Measurements from ENCODE around the gene DIP2B. TPM values are rescaled to one million over a fixed set of nuclear protein-coding genes. Genes with fewer than 3 reads are reported as not detected.
"Not testable (repeated sequence)": the region's sequence is repeated elsewhere in the genome, so short reads cannot be mapped to it uniquely, and the experiment has no call there.

Gene DIP2B
- total RNA-seq, 5 donors from 2014 or later (not counting 1 experiment from before 2014, with no cell fraction given) = 27.5 to 46.0 (median 29.6) TPM

DNA sequence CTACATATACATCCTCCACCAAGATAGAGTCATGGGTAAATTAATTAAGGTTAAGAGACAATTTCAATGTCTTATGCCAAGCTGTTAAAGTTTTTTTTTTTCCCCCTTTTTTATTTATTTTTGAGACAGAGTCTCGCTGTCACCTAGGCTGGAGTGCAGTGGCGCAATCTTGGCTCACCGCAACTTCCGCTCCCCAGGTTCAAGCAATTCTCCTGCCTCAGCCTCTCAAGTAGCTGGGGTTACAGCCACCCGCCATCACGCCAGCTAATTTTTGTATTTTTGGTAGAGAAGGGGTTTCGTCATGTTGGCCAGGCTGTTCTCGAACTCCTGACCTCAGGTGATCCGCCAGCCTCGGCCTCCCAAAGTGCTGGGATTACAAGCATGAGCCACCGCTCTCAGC is 38.4 kb downstream of the DIP2B start:
- POLR2A ChIA-PET; ATAC-seq (replicated peaks in 1 of 4); H3K4me3 ChIP-seq (ENCODE audit: control insufficient read depth in 1 of 2, extremely low read depth in 1 of 2, low read length in 1 of 2); H3K4me3 Mint-ChIP-seq; H3K9me3 Mint-ChIP-seq; H3K4me1 ChIP-seq (ENCODE audit: control insufficient read depth in 1 of 2, extremely low read depth in 1 of 2, insufficient read depth in 2 of 2, low read length in 2 of 2); H3K27ac Mint-ChIP-seq; H3K9me3 ChIP-seq; H3K27me3 Mint-ChIP-seq; H3K36me3 Mint-ChIP-seq; H3K27me3 ChIP-seq (replicated peaks in 1 of 2; ENCODE audit: control insufficient read depth in 2 of 2, extremely low read depth in 1 of 2, insufficient read depth in 2 of 2, low read length in 1 of 2); H3K27ac ChIP-seq (ENCODE audit: low read length); H3K36me3 ChIP-seq (ENCODE audit: control insufficient read depth in 2 of 2, extremely low read depth in 1 of 2, insufficient read depth in 1 of 2, low read length in 1 of 2); DNase-seq: not testable (repeated sequence)
- CTCF ChIA-PET = interaction anchor here in 1 of 2 donors (0.7 kb wide), 1 partner anchor 20 kb away, joined by 3 read pairs; no protein-coding TSS in a partner anchor
- 73% methylated on average over 4 of the region's 11 CpGs for WGBS (ENCODE audit: insufficient coverage)
- peaks cover 32 to 42% (median 39%) of the 10 kb centered on the region in 3 donors for H3K4me1 Mint-ChIP-seq

GRCh38 chr12:50545213-50545612 is 40.4 kb downstream of the DIP2B start:
- WGBS (ENCODE audit: insufficient coverage) = 95% methylated on average over 4 of the region's 5 CpGs
- H3K9me3 Mint-ChIP-seq = no peaks in the 10 kb centered on the region

DNA sequence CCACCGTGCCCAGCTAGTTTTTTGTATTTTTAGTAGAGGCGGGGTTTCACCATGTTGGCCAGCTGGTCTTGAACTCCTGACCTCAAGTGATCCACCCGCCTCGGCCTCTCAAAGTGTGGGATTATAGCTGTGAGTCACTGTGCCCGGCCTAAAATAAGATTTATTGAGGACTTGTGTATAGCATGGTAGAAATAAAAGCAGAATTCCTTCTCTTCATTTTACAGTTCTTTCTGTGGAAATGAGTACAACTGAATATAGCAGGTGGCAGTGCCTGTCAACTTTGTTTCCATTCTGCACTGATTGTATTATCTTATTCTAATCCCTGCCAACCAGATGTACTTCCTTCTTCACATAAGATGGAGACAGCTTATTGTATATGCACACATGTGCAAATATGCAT is 41.0 kb downstream of the DIP2B start:
- H3K36me3 Mint-ChIP-seq = peaks cover 4% of the 10 kb centered on the region
- no peak for DNase-seq
- 100% methylated on average over 1 of the region's 5 CpGs for WGBS (ENCODE audit: insufficient coverage)
- H3K27ac Mint-ChIP-seq = peak overlapping the region in 1 of 2 donors; percentile 52
- peaks cover 2% of the 10 kb centered on the region in 2 experiments for H3K4me1 ChIP-seq (ENCODE audit: control insufficient read depth in 1 of 2, extremely low read depth in 1 of 2, insufficient read depth in 2 of 2, low read length in 2 of 2)
- H3K9me3 Mint-ChIP-seq = no peaks in the 10 kb centered on the region
- H3K36me3 ChIP-seq (ENCODE audit: control insufficient read depth in 2 of 2, extremely low read depth in 1 of 2, insufficient read depth in 1 of 2, low read length in 1 of 2) = no peaks in the 10 kb centered on the region
- no peak overlapping the region for H3K4me3 ChIP-seq (ENCODE audit: control insufficient read depth in 1 of 2, extremely low read depth in 1 of 2, low read length in 1 of 2)
- no peak overlapping the region for H3K27ac ChIP-seq (ENCODE audit: low read length)
- no peaks in the 10 kb centered on the region for H3K27me3 Mint-ChIP-seq
- peaks cover 39 to 43% (median 42%) of the 10 kb centered on the region in 3 donors for H3K4me1 Mint-ChIP-seq
- ChIA-PET CTCF (interaction anchor here in 1 of 2 donors (0.7 kb wide), 1 partner anchor 31 kb away, joined by 6 read pairs; no protein-coding TSS in a partner anchor), POLR2A (interaction anchor here in 1 of 2 donors (0.6 kb wide), 1 partner anchor 29 kb away, joined by 5 read pairs; no protein-coding TSS in a partner anchor)
- ATAC-seq (replicated peaks in 1 of 4) = no peak
- H3K27me3 ChIP-seq (replicated peaks in 1 of 2; ENCODE audit: control insufficient read depth in 2 of 2, extremely low read depth in 1 of 2, insufficient read depth in 2 of 2, low read length in 1 of 2) = no peaks in the 10 kb centered on the region
- H3K4me3 Mint-ChIP-seq = no peak overlapping the region
- no peaks in the 10 kb centered on the region for H3K9me3 ChIP-seq

More at GRCh38 chr12:50545213-50545612, 40.4 kb downstream of the DIP2B start:
- ChIA-PET CTCF (interaction anchor here (0.6 to 0.7 kb wide), 2 partner anchors 32 to 47 kb away, joined by 3 to 6 read pairs; no protein-coding TSS in a partner anchor), POLR2A (interaction anchor here in 1 of 2 donors (0.7 kb wide), 1 partner anchor 25 kb away, joined by 6 read pairs; no protein-coding TSS in a partner anchor)
- H3K4me3 ChIP-seq (ENCODE audit: control insufficient read depth in 1 of 2, extremely low read depth in 1 of 2, low read length in 1 of 2) = no peak overlapping the region
- Mint-ChIP-seq H3K27ac (no peak overlapping the region), H3K4me3 (no peak overlapping the region), H3K36me3 (peaks cover 4% of the 10 kb centered on the region), H3K4me1 (peaks cover 34 to 40% (median 37%) of the 10 kb centered on the region in 3 donors), H3K27me3 (no peaks in the 10 kb centered on the region)
- H3K27me3 ChIP-seq (replicated peaks in 1 of 2; ENCODE audit: control insufficient read depth in 2 of 2, extremely low read depth in 1 of 2, insufficient read depth in 2 of 2, low read length in 1 of 2) = no peaks in the 10 kb centered on the region
- ATAC-seq (replicated peaks in 1 of 4) = no peak
- H3K9me3 ChIP-seq = no peaks in the 10 kb centered on the region
- peaks cover 2% of the 10 kb centered on the region in 2 experiments for H3K4me1 ChIP-seq (ENCODE audit: control insufficient read depth in 1 of 2, extremely low read depth in 1 of 2, insufficient read depth in 2 of 2, low read length in 2 of 2)
- H3K36me3 ChIP-seq (ENCODE audit: control insufficient read depth in 2 of 2, extremely low read depth in 1 of 2, insufficient read depth in 1 of 2, low read length in 1 of 2) = no peaks in the 10 kb centered on the region
- DNase-seq = no peak
- H3K27ac ChIP-seq (ENCODE audit: low read length) = no peak overlapping the region

- Mint-ChIP-seq H3K4me1 (peaks cover 42 to 45% (median 44%) of the 10 kb centered on the region in 3 donors), H3K27ac (no peak overlapping the region)
- no peak overlapping the region for H3K27ac ChIP-seq (ENCODE audit: low read length)
These were observed 41.9 kb downstream of the DIP2B start for GRCh38 chr12:50546441-50547318.

GRCh38 chr12:50547742-50548141 is 43.0 kb downstream of the DIP2B start:
- Histone ChIP-seq H3K9me3 (no peaks in the 10 kb centered on the region), H3K4me1 (ENCODE audit: control insufficient read depth in 1 of 2, extremely low read depth in 1 of 2, insufficient read depth in 2 of 2, low read length in 2 of 2) (peaks cover 2% of the 10 kb centered on the region in 2 experiments), H3K27ac (ENCODE audit: low read length) (no peak overlapping the region), H3K27me3 (replicated peaks in 1 of 2; ENCODE audit: control insufficient read depth in 2 of 2, extremely low read depth in 1 of 2, insufficient read depth in 2 of 2, low read length in 1 of 2) (no peaks in the 10 kb centered on the region), H3K4me3 (ENCODE audit: control insufficient read depth in 1 of 2, extremely low read depth in 1 of 2, low read length in 1 of 2) (no peak overlapping the region), H3K36me3 (ENCODE audit: control insufficient read depth in 2 of 2, extremely low read depth in 1 of 2, insufficient read depth in 1 of 2, low read length in 1 of 2) (no peaks in the 10 kb centered on the region)
- no CpG with 5 or more reads among the region's 2 CpGs for WGBS (ENCODE audit: insufficient coverage)
- H3K4me3 Mint-ChIP-seq = no peak overlapping the region
- DNase-seq = no peak
- H3K27ac Mint-ChIP-seq = no peak overlapping the region
- H3K27me3 Mint-ChIP-seq = no peaks in the 10 kb centered on the region
- H3K4me1 Mint-ChIP-seq = peaks cover 39 to 42% (median 40%) of the 10 kb centered on the region in 3 donors
- peaks cover 11% of the 10 kb centered on the region for H3K36me3 Mint-ChIP-seq
- no peaks in the 10 kb centered on the region for H3K9me3 Mint-ChIP-seq
- CTCF ChIA-PET = no interaction called here
- POLR2A ChIA-PET = no interaction called here
- ATAC-seq (replicated peaks in 1 of 4) = no peak

More at GRCh38 chr12:50546441-50547318, 41.9 kb downstream of the DIP2B start:
- H3K9me3 ChIP-seq = no peaks in the 10 kb centered on the region
- no peaks in the 10 kb centered on the region for H3K9me3 Mint-ChIP-seq
- no peak overlapping the region for H3K4me3 ChIP-seq (ENCODE audit: control insufficient read depth in 1 of 2, extremely low read depth in 1 of 2, low read length in 1 of 2)
- DNase-seq (no peak), ATAC-seq (replicated peaks in 1 of 4) (no peak)
- POLR2A ChIA-PET = no interaction called here
- H3K36me3 Mint-ChIP-seq = peaks cover 6% of the 10 kb centered on the region
- CTCF ChIA-PET = no interaction called here
- no peaks in the 10 kb centered on the region for H3K27me3 Mint-ChIP-seq
- 91% methylated on average over 3 of the region's 6 CpGs for WGBS (ENCODE audit: insufficient coverage)
- no peaks in the 10 kb centered on the region for H3K36me3 ChIP-seq (ENCODE audit: control insufficient read depth in 2 of 2, extremely low read depth in 1 of 2, insufficient read depth in 1 of 2, low read length in 1 of 2)
- no peaks in the 10 kb centered on the region for H3K27me3 ChIP-seq (replicated peaks in 1 of 2; ENCODE audit: control insufficient read depth in 2 of 2, extremely low read depth in 1 of 2, insufficient read depth in 2 of 2, low read length in 1 of 2)
- H3K4me1 ChIP-seq (ENCODE audit: control insufficient read depth in 1 of 2, extremely low read depth in 1 of 2, insufficient read depth in 2 of 2, low read length in 2 of 2) = peaks cover 2% of the 10 kb centered on the region in 2 experiments
- H3K4me3 Mint-ChIP-seq = no peak overlapping the region

DNA sequence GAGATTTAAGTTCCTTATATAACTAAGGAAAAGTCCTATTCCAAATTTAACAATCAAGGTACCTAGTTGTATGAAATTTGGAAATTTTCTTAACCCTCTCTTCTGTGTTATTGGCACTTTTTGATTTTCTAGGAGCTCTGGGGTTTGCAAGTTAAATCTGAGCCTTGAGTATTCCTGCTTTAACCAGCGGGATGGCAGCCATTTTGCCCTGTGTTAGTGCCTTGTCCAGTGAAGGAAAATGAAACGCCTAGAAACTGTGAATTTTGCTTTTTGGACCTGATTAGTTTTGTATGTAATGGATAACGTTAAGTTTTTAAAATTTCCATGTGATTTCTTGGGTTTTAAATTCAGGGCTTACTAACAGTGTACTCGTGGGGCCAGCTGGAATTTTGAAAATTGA is 45.1 kb downstream of the DIP2B start:
- no peak overlapping the region for H3K4me3 Mint-ChIP-seq
- H3K27me3 ChIP-seq (replicated peaks in 1 of 2; ENCODE audit: control insufficient read depth in 2 of 2, extremely low read depth in 1 of 2, insufficient read depth in 2 of 2, low read length in 1 of 2) = no peaks in the 10 kb centered on the region
- no peak overlapping the region for H3K27ac Mint-ChIP-seq
- POLR2A ChIA-PET = interaction anchor here (0.7 kb wide), 3 partner anchors 8 to 75 kb away, joined by 3 to 9 read pairs (median 4); no protein-coding TSS in a partner anchor
- peaks cover 2 to 7% of the 10 kb centered on the region in 2 experiments for H3K4me1 ChIP-seq (ENCODE audit: control insufficient read depth in 1 of 2, extremely low read depth in 1 of 2, insufficient read depth in 2 of 2, low read length in 2 of 2)
- CTCF ChIA-PET = interaction anchor here (0.6 to 1.3 kb wide), 5 partner anchors 11 to 1246 kb away, joined by 3 to 7 read pairs (median 3); no protein-coding TSS in a partner anchor
- H3K4me1 Mint-ChIP-seq = peaks cover 51 to 56% (median 52%) of the 10 kb centered on the region in 3 donors
- WGBS (ENCODE audit: insufficient coverage) = 87% methylated on average over 3 of the region's 4 CpGs
- no peaks in the 10 kb centered on the region for H3K9me3 Mint-ChIP-seq
- H3K36me3 ChIP-seq (ENCODE audit: control insufficient read depth in 2 of 2, extremely low read depth in 1 of 2, insufficient read depth in 1 of 2, low read length in 1 of 2) = no peaks in the 10 kb centered on the region
- H3K4me3 ChIP-seq (ENCODE audit: control insufficient read depth in 1 of 2, extremely low read depth in 1 of 2, low read length in 1 of 2) = no peak overlapping the region
- H3K36me3 Mint-ChIP-seq = peaks cover 19% of the 10 kb centered on the region
- no peak overlapping the region for H3K27ac ChIP-seq (ENCODE audit: low read length)
- DNase-seq (no peak), ATAC-seq (replicated peaks in 1 of 4) (no peak)
- no peaks in the 10 kb centered on the region for H3K27me3 Mint-ChIP-seq
- H3K9me3 ChIP-seq = no peaks in the 10 kb centered on the region
